Measurements from ENCODE around the gene AP5M1. TPM values are rescaled to one million over a fixed set of nuclear protein-coding genes. Genes with fewer than 3 reads are reported as not detected.
A peak's percentile ranks its signal among the peaks of the same experiment; 100 is the strongest.
"Not testable (repeated sequence)": the region's sequence is repeated elsewhere in the genome, so short reads cannot be mapped to it uniquely, and the experiment has no call there.

Gene AP5M1, protein sequence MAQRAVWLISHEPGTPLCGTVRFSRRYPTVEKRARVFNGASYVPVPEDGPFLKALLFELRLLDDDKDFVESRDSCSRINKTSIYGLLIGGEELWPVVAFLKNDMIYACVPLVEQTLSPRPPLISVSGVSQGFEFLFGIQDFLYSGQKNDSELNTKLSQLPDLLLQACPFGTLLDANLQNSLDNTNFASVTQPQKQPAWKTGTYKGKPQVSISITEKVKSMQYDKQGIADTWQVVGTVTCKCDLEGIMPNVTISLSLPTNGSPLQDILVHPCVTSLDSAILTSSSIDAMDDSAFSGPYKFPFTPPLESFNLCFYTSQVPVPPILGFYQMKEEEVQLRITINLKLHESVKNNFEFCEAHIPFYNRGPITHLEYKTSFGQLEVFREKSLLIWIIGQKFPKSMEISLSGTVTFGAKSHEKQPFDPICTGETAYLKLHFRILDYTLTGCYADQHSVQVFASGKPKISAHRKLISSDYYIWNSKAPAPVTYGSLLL
- total RNA-seq (10 to 100 TPM; 40.8 to 58.7 (median 52.7) TPM), polyA plus RNA-seq (16.0 TPM)
- long read RNA-seq, donor 1, full-length matches to known transcripts, result 58 of 85 reads
- long read RNA-seq, donor 1, partial matches to known transcripts, result 3 of 85 reads
- long read RNA-seq, donor 1, other reads (novel, unspliced or antisense), result 24 of 85 reads
- long read RNA-seq, donor 2, full-length matches to known transcripts, result 21 of 25 reads
- long read RNA-seq, donor 2, partial matches to known transcripts, result 0 of 25 reads
- long read RNA-seq, donor 2, other reads (novel, unspliced or antisense), result 4 of 25 reads
- long read RNA-seq, donor 3, full-length matches to known transcripts, result 77 of 108 reads
- long read RNA-seq, donor 3, partial matches to known transcripts, result 6 of 108 reads
- long read RNA-seq, donor 3, other reads (novel, unspliced or antisense), result 25 of 108 reads
- long read RNA-seq, donor 4, full-length matches to known transcripts, result 13 of 17 reads
- long read RNA-seq, donor 4, partial matches to known transcripts, result 0 of 17 reads
- long read RNA-seq, donor 4, other reads (novel, unspliced or antisense), result 4 of 17 reads

DNA sequence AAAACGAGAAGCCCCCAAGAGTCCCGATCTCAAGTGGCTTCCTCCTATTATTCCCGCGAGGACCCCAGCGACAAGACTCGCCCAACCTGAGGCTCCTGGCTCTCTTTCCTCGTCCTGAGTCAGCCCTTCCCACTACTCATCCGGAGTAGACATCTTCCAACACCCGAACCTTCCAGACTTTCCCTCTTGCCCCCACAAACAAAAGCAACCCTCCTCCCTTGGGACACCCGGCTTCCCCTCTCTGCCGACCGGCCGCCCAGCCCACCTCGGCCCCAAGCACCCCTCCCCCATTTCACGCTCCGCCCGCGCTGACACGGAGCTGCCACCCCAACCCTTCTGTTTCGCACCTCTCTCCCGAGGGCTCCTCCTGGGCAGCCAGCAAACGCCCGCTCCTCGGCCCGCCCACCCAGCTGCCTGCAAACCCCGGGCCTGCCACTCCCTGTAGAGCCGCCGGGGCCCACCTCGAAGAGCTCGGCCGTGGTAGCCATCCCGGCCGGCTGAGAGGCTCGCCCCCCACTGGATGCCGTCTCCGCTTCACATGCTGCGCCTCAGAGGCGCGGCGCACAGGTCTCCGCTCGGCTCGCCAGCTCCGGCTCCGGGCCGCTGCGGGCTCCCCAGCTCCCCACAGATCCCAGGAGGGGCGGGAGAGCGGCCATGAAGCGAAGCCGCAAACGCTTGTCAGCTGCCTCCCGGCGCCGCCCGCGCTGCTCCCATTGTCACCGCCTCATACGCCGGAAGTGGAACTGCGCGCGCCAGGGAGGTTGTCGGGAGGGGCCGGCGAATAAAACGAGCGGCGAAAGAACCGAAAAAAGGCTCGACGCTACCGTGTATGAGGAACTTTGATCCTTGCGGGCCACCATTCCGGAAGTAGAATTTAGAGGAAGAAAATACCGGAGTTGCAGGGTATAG, at the start of gene AP5M1, which contains the start of gene EXOC5:
Gene AP5M1 (plus strand): TSS at position 811 of the 909 bp plus-strand sequence. CDS start 344 bp downstream, outside the sequence.
Gene EXOC5 (minus strand): TSS at position 745 of the 909 bp plus-strand sequence. CDS start 257 bp downstream, at position 488.
- DNase-seq (peak; percentile 93 to 97 (median 96)), ATAC-seq (peak; percentile 98)
- Histone ChIP-seq H3K27me3 (ENCODE audit: control insufficient read depth, insufficient read depth) (no peaks in the 10 kb centered on the region), H3K4me3 (ENCODE audit: low read length) (peak within 1 kb of the TSS; percentile 100), H3K9me3 (ENCODE audit: control insufficient read depth, low read length) (no peaks in the 10 kb centered on the region), H3K27ac (ENCODE audit: low read length) (peak within 1 kb of the TSS; percentile 92), H3K4me1 (ENCODE audit: control insufficient read depth, insufficient read depth, low read length) (peaks cover 3% of the 10 kb centered on the region)
- under 1% methylated on average over 76 of the region's 76 CpGs for whole genome bisulfite sequencing
- intact Hi-C loops (cut with DNase I), result no loop called here

DNA sequence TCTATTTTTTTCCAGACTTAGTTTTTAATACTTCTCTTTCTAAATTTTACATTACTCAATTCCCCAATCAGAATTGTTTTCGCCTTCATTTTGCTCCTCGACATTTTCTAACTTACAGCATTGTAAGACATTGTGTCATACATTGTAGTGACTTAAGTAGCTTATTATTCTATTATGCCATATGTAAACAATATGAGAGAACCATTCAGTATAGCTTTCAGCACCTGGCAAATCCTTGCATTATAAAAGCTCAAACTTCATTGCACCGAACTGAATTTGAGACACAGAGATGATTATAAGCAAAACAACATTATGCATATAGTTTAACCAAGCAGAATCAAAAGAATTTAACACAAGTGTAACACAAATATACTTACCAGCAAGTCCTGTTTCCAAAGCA, 46.8 kb upstream of the AP5M1 start:
- H3K4me1 ChIP-seq (ENCODE audit: control insufficient read depth, insufficient read depth, low read length), result no peaks in the 10 kb centered on the region
- no peak for DNase-seq
- H3K4me3 ChIP-seq (ENCODE audit: low read length), result no peak overlapping the region
- no peaks in the 10 kb centered on the region for H3K27me3 ChIP-seq (ENCODE audit: control insufficient read depth, insufficient read depth)
- H3K9me3 ChIP-seq (ENCODE audit: control insufficient read depth, low read length), result no peaks in the 10 kb centered on the region
- 98% methylated on average over 3 of the region's 3 CpGs for WGBS
- ATAC-seq, result no peak
- no peak overlapping the region for H3K27ac ChIP-seq (ENCODE audit: low read length)
- intact Hi-C loops (cut with DNase I), result no loop called here

DNA sequence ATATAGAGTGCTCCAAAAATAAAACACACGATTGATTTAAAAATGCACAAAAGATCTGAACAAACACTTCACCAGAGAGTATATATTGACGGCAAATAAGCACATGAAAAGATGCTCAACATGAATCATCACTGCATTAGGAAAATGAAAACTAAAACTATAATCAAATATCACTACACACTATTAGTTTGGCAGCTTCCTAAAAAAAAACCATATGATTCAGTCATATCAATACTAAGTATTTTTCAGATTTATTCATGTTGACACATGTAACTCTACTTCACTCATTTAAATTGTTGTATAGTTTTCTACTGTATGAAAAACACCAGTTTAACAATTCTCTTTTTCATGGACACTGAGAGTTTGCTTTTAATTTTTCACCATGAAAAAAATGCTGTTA, 41.7 kb upstream of the AP5M1 start:
- Histone ChIP-seq H3K9me3 (ENCODE audit: control insufficient read depth, low read length) (no peaks in the 10 kb centered on the region), H3K27ac (ENCODE audit: low read length) (no peak overlapping the region), H3K4me1 (ENCODE audit: control insufficient read depth, insufficient read depth, low read length) (no peaks in the 10 kb centered on the region), H3K27me3 (ENCODE audit: control insufficient read depth, insufficient read depth) (no peaks in the 10 kb centered on the region), H3K4me3 (ENCODE audit: low read length) (no peak overlapping the region)
- no peak for ATAC-seq
- DNase-seq, result no peak
- intact Hi-C loops (cut with DNase I), result no loop called here
- WGBS, result 78% methylated on average over 2 of the region's 2 CpGs

DNA sequence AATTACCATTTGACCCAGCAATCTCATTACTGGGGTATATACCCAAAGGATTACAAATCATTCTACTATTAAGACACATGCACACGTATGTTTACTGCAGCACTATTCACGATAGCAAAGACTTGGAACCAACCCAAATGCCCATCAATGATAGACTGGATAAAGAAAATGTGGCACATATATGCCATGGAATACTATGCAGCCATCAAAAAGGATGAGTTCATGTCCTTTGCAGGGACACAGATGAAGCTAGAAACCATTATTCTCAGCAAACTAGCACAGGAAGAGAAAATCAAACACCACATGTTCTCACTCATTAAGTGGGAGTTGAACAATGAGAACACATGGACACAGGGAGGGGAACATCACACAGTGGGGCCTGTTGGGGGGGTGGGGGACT, 40.5 kb upstream of the AP5M1 start:
- H3K27ac ChIP-seq (ENCODE audit: low read length); DNase-seq; intact Hi-C loops (cut with DNase I); H3K27me3 ChIP-seq (ENCODE audit: control insufficient read depth, insufficient read depth); H3K9me3 ChIP-seq (ENCODE audit: control insufficient read depth, low read length); H3K4me1 ChIP-seq (ENCODE audit: control insufficient read depth, insufficient read depth, low read length); ATAC-seq; H3K4me3 ChIP-seq (ENCODE audit: low read length): not testable (repeated sequence)
- WGBS, result 95% methylated on average over 2 of the region's 2 CpGs

DNA sequence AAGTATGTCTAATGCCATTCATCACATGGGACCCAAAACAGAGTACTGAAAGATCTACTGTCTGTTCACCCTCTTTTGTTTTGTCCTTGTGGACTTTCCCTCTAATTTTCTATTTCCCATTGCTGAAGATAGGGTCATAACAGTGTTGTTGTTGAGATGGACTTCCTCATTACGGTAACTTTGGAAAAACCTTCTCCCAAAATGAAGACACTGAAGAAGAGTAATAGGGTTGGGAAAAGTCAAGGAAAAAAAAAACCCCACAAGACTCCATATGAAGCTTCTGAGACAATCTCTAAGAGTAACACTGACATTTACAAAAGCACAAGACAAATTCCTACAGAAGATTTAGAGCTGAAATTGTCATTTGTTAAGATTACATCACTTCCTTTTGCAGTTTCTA, 36.8 kb upstream of the AP5M1 start:
- intact Hi-C loops (cut with DNase I), result no loop called here
- Histone ChIP-seq H3K9me3 (ENCODE audit: control insufficient read depth, low read length) (no peaks in the 10 kb centered on the region), H3K4me3 (ENCODE audit: low read length) (no peak overlapping the region), H3K27me3 (ENCODE audit: control insufficient read depth, insufficient read depth) (no peaks in the 10 kb centered on the region), H3K4me1 (ENCODE audit: control insufficient read depth, insufficient read depth, low read length) (no peaks in the 10 kb centered on the region), H3K27ac (ENCODE audit: low read length) (no peak overlapping the region)
- DNase-seq, result no peak
- ATAC-seq, result no peak
- WGBS, result 95% methylated on average over 1 of the region's 1 CpG

DNA sequence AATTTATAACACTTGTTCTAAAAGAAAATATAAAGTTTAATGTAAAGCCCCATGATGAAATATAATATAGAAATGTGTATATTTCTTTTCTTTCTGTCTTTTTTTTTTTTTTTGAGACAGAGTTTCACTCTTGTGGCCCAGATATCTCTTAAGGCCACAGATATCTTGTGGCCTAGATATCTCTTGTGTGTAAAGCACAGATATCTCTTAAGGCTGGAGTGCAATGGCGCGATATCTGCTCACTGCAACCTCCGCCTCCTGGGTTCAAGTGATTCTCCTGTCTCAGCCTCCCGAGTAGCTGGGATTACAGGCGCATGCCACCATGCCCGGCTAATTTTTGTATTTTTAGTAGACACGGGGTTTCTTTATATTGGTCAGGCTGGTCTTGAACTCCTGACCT, 28.7 kb upstream of the AP5M1 start:
- intact Hi-C loops (cut with DNase I); H3K4me1 ChIP-seq (ENCODE audit: control insufficient read depth, insufficient read depth, low read length); DNase-seq; ATAC-seq; H3K27ac ChIP-seq (ENCODE audit: low read length); H3K4me3 ChIP-seq (ENCODE audit: low read length); H3K9me3 ChIP-seq (ENCODE audit: control insufficient read depth, low read length); H3K27me3 ChIP-seq (ENCODE audit: control insufficient read depth, insufficient read depth): not testable (repeated sequence)
- 93% methylated on average over 7 of the region's 7 CpGs for WGBS

DNA sequence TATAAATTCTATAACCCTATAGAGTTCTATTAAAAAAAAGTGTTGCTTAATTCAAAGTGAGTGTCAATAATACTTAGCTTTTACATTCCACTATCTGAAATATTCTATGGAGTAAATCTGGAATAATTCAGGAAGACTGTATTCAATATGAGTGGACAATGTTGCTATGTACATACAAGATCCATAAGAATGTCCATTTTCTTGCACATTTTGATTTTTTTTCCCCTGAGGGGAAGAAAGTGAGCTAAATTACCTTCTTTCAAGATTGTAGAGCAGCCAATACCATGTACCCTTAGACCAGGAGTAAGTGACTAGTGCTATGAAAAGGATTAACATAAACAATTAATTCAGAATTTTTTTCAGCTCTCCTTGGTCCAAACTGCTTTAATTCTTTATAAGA, 25.5 kb upstream of the AP5M1 start:
- no peaks in the 10 kb centered on the region for H3K27me3 ChIP-seq (ENCODE audit: control insufficient read depth, insufficient read depth)
- no peak for ATAC-seq

DNA sequence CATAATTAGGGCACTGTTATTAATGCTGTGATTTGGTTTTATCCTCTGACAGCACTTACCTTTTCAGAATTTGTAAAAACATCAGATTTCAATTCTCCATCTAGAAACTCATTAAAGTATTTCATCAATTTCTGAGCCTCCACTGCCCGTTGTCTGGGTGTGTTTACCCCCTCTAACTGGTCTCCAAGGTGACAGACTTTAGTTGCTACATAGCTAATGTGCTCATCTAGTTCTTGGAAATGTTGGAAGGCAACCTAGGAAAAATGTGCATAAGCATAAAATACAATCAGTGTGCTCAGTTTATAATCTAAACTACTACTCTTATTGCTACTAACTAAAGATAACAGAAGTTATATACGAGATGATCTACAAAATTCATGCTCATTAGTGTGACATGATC, 24.7 kb upstream of the AP5M1 start:
- no peaks in the 10 kb centered on the region for H3K4me1 ChIP-seq (ENCODE audit: control insufficient read depth, insufficient read depth, low read length)
- ATAC-seq (no peak), DNase-seq (no peak)
- H3K27ac ChIP-seq (ENCODE audit: low read length), result no peak overlapping the region
- intact Hi-C loops (cut with DNase I), result no loop called here
- H3K9me3 ChIP-seq (ENCODE audit: control insufficient read depth, low read length), result no peaks in the 10 kb centered on the region
- no peak overlapping the region for H3K4me3 ChIP-seq (ENCODE audit: low read length)
- 34% methylated on average over 2 of the region's 2 CpGs for WGBS
- no peaks in the 10 kb centered on the region for H3K27me3 ChIP-seq (ENCODE audit: control insufficient read depth, insufficient read depth)

More for the DNA sequence above, 25.5 kb upstream of the AP5M1 start:
- intact Hi-C loops (cut with DNase I), result no loop called here
- Histone ChIP-seq H3K27ac (ENCODE audit: low read length) (no peak overlapping the region), H3K4me1 (ENCODE audit: control insufficient read depth, insufficient read depth, low read length) (no peaks in the 10 kb centered on the region), H3K9me3 (ENCODE audit: control insufficient read depth, low read length) (no peaks in the 10 kb centered on the region), H3K4me3 (ENCODE audit: low read length) (no peak overlapping the region)
- DNase-seq, result no peak

DNA sequence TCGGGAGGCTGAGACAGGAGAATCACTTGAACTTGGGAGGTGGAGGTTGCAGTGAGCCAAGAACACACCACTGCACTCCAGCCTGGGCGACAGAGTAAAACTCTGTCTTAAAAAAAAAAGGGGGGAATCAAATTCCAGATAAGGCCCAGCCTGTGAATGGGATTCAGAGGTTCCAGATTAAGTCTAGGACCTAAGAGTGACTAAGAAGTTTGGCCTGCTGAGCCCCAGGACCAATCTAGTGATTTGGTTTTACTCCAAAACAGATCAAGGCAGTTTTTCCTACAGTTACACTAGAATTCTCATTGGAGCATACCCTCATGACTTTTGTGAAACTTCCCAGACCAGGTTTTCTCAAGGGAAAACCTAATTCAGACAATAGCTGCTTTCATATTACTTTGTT, 22.8 kb upstream of the AP5M1 start:
- ATAC-seq, result no peak
- Histone ChIP-seq H3K27me3 (ENCODE audit: control insufficient read depth, insufficient read depth) (no peaks in the 10 kb centered on the region), H3K4me1 (ENCODE audit: control insufficient read depth, insufficient read depth, low read length) (peaks cover 2% of the 10 kb centered on the region), H3K27ac (ENCODE audit: low read length) (no peak overlapping the region), H3K4me3 (ENCODE audit: low read length) (no peak overlapping the region), H3K9me3 (ENCODE audit: control insufficient read depth, low read length) (no peaks in the 10 kb centered on the region)
- 90% methylated on average over 2 of the region's 2 CpGs for WGBS
- DNase-seq, result no peak
- intact Hi-C loops (cut with DNase I), result no loop called here

DNA sequence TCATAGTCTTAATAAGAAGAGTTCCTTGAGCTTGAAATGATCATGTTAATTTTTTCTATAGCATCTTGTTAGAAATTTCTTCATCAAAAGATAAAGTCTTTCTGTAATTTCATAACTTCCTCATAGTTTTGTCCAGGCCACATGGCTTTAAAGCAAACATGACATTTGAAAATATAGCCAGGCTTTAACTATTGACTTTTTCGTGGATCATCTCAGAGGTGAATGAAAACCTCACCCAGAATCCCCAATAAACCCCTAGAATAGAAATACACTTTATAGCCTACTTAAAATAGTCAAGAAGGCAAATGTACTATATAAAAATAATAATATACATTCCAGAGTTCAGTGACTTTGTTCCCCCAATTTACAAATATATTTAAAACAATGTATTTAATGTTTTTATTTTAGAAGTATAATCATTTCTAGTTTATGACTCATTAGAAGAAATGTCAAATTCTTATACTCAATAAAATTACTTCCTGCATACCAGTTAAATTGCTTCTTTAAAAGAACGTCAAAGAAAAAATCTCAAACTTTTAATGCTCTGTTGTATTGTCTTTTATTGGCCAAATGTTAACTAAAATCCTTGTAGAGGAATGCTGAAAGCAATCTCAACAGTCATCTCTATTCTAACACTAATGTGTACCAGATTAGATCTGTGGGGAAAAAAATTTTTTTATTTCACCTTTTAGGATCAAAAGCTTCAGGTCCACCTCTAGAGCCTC, 21.7 kb upstream of the AP5M1 start:
- H3K4me3 ChIP-seq (ENCODE audit: low read length), result no peak overlapping the region
- no peaks in the 10 kb centered on the region for H3K9me3 ChIP-seq (ENCODE audit: control insufficient read depth, low read length)
- ATAC-seq (no peak), DNase-seq (no peak)
- 79% methylated on average over 2 of the region's 2 CpGs for WGBS
- peaks cover 4% of the 10 kb centered on the region for H3K4me1 ChIP-seq (ENCODE audit: control insufficient read depth, insufficient read depth, low read length)
- no peak overlapping the region for H3K27ac ChIP-seq (ENCODE audit: low read length)
- no peaks in the 10 kb centered on the region for H3K27me3 ChIP-seq (ENCODE audit: control insufficient read depth, insufficient read depth)
- intact Hi-C loops (cut with DNase I), result no loop called here
